A549 (cell line): Measurements from ENCODE around the gene DPM1.

Source experiments
- POLR2A ChIP-seq: IDR thresholded peaks from 2 replicates; pipeline ENCODE4 v1.6.1; 2012; ENCODE audit warnings: mild to moderate bottlenecking, low read length
- RARB ChIP-seq: fragments of 250-450 bp; sonication (Bioruptor Pico); IDR thresholded peaks from 2 replicates; pipeline ENCODE4 v1.8.0; 2021; ENCODE audit warnings: mild to moderate bottlenecking, moderate library complexity
- RNF2 ChIP-seq: fragments of 200-600 bp; sonication (generic); IDR thresholded peaks from 2 replicates; pipeline ENCODE4 v1.6.1; 2016; ENCODE audit warnings: low read depth, mild to moderate bottlenecking, antibody characterized with exemption, moderate library complexity, borderline replicate concordance
- TF ChIP-seq, protein P1 (sequence below): IDR thresholded peaks from 2 replicates; pipeline ENCODE4 v1.6.1; 2012; ENCODE audit warnings: low read depth, borderline replicate concordance

DNA sequence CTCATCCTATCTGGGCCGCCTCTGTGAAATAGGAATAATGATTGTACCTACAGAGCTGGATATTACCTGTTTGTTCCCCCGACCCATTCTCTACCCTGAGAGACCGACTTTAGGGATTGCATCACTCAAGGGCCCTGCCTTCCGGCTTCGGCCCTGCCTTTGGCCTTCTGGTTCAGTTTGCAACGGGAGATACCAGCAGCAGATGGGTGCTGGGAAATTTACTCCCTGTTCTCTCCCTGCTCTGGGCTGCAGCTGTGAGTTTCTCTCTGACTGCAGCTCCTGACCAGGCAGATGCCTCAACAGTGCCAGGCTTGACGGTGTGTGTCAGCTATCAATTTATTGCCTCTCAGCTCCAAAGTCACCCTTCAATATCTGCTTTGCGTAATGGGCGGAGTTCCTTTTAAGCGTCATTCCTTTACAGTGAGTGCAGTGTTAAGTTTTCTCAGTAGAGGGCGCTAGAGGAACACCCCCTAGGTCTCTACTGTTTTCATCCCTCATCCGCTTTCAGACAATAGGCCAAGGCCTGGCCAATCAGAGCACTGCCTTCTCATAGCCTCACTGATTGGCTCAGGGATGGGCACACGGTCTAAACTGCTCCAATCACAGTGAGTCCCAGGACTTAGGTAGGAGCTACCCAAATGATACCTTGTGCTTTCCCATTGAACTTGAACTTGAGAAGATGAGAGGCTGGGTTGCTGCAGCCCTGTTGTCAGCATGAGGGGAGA lies 34.6 kb upstream of the DPM1 start:
- TF ChIP-seq RARB (CRISPR knock-in tag) (no peak), RNF2 (no peak), POLR2A (no peak; the same call in 1 of the 2 replicates)
- TF ChIP-seq, protein P1, sequence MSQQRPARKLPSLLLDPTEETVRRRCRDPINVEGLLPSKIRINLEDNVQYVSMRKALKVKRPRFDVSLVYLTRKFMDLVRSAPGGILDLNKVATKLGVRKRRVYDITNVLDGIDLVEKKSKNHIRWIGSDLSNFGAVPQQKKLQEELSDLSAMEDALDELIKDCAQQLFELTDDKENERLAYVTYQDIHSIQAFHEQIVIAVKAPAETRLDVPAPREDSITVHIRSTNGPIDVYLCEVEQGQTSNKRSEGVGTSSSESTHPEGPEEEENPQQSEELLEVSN, result no peak
